NCI-H146 (cell line): Measurements from ENCODE around the gene CLEC4F.

Experiments
- DNase-seq: peaks from one replicate; lab custom pipeline; 2025; lab: John Stamatoyannopoulos, UW

The CLEC4F gene

DNA sequence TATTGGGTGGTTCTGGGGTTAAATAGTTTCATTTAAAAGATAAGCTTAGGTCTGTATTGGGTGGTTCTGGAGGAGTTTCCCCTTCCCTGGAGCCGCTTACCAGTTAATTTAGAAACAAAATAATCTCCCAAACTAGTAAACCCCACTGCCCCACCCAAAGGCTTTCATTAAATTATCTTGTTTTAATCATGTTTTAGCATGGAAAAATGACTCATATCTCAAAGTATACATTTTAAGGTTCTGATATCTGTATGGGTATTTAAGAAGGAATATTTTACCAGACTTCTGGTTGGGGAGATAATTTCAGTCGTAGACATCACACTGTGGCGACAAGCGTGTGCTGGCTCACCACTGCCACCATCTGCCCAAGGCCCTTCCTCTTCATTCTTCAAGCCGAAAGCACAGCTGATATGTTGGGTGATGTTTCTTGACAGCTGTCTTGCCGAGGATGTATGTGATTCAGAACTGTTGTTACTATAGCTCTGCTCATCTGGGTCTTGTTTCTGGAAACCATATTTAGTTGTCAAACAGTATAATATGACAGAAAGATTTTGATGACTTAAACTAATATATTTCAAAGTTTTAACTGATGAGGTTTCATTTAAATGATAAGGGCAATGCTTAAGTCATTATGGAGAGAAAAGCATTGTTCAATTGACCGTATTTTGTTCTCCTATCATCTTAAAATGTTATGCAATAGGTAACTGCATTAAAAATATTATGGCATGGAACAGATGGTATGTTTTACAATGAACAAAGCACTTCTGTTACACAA is 35.1 kb downstream of the CLEC4F start:
- peak; percentile 23 for DNase-seq

DNA sequence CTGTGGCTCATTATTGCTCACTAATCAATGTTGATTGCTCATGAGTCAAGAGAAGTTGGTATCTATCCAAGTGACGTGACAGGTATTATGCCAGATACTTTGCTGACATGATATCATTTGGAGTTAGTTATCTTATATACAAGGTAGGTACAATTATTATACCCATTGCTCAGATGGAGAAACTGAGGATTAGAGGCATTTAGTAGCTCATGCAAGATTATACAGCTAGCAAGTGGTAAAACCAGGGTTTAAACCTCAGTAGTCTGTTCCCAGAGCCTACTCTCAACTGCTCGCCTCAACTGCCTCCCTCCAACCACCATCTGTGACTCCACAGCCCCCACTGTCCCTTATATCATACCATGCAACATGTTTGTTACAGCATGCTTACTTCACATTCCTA is 36.1 kb downstream of the CLEC4F start:
- no peak for DNase-seq

DNA sequence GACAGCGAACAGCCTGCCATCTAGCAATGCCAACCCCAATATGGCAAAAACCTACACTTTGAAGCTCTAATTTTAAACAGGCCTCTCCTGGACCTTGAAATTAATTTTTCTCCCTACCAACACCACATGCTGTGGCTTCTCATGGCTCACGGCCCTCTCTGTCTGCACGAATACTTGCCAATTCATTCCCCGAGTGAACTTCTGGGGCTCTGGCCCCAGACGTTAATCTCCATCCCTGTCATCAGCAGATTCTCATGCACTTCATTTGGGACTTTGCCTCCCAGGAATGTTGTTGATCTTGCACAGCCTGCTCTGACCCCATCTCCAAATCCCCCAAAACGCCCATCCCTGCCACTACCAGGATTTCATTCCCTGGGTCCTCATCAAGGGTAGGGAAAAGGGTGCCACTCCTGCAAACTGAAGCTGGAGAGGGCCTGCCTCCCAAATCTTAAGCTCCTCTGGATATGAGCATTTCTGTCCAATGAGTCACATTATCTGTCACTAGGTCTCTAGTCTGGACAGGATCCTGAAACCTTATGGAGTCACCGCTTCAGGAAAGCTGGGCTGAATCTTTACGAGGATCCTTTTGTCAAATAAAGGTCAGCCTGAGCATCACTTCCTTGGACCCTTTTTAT is 40.4 kb downstream of the CLEC4F start:
- no peak for DNase-seq

DNA sequence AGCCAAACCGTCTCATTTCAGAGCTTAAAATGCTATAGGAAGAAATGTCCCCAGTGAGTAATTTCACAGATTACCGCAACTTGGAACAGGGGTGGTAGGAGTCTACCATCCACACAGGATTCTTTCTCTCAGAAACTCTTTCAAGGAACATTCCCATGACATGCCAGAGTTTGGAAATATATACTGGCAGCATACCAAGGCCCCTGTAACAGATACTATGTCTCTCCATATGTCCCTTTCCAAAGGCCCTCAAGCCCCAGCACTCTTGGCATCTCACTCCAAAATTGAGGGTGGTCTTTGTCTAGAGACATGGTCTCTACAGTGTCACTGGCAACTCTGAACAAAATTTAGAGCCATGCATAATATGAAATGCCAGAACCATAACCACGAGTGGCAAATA is 40.9 kb downstream of the CLEC4F start:
- no peak for DNase-seq

DNA sequence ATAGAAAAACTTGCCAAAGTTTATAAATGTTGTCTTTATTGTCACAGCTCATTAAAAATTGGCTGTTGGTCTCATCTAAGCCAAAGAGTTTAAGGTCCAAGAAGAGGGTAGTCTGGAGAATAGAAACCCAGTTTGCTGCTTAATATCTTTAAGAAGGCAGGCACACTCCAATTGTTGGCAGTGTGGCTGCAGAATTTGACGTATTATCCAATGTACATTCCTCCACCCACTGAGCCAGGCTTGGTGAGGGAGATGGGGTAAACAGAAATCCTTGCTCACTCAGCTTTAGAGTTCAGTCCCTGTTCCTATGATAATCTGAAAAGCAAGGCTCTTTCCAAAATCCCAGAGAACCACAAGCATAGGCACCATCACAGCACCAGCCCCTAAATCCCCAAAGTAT is 41.7 kb downstream of the CLEC4F start:
- DNase-seq, result no peak

DNA sequence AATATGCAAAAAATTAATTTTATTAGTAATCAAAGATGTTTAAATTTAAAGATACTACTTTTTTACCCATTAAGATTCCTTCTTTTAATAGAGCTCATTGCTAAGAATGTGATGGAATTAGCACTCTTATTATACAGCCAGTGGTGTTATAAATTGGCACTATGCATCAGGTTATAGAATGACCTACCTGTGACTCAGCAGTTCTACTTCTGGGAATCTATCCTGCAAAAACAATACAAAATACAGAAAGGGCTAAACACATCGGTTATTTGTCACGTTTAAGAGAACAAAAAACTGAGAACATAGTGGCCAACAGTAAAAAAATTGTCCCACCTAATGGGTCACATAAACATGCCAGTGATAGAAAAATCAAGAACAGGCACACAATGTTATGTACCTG is 42.9 kb downstream of the CLEC4F start:
- no peak for DNase-seq

DNA sequence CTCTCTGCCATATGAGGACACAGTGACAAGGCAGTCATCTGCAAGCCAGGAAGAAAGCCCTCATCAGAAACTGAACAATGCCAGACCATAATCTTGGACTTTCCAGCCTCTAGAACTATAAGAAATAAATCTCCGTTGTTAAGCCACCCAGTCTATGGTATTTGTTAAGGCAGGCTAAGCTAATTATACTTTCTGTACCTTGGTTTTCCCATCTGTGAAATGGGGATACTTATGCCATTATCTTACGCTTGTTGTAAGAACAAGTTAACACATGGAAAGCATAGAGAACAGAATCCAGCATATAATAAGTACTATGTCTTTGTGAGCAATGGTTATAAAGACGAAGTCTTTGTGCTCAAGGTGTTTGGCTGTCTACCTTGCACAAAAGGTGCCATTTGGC is 44.1 kb downstream of the CLEC4F start:
- no peak for DNase-seq

DNA sequence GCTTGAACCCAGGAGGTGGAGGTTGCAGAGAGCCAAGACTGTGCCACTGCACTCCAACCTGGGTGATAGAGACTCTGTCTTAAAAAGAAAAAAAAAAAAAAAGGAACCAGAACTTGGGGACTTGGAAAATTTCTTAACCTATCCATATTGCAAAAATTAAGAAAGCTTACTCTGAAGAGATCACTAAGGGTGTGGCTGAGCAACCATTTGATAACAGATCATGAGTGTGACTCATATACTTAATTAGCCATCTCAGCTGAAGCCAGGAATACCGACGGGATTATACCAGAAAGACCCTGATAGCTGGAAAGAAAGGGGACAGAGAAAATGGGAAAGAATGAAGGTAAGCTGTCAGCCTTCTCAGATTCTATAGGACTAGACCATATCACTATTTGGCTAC is 45.3 kb downstream of the CLEC4F start:
- DNase-seq, result no peak

DNA sequence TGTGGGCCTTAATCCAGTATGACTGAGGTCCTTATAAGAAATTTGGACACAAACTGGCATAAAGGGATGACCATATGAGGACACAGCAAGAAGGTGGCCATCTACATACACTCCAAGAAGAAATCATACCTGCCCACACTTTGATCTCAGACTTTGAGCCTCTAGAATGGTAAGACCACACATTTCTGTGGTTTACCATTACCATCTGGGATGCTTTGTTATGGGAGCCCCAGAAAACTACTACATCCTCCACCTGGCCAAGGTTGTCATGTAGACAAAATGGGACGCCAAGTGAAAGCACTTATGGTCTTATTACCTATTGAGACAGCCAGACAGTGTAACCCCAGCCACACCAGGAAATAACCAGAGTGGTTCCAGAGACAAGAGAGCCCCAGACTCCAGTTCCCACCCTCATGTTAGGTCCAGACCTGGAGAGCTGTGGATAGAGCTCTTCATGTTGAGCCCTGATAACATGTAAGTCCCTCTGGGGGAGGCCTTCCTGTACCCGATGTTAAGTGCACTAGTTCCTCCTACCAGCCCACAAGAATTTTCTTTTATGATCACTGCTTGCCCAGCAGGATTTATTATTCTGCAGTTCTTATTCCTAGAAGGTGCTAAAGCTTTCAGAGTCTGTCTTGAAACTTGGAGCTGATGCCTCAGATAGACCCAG is 47.8 kb downstream of the CLEC4F start:
- no peak for DNase-seq

DNA sequence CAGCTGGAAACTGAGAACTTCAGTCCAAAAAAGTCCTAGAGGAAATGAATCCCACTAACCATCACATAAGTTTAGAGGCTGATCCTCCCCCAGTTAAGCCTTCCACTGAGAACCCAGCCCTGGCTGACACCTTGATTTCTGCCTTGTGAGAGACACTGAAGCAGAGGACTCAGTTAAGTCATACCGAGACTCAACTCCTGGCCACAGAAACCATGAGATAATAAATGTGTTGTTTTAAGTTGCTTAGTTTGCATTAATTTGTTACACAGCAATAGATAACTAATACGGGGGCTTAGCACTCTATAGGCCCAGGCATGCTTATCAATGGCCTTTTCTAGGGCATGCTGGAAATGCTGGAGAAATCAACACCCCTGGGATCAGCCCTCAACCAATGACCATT is 49.0 kb downstream of the CLEC4F start:
- DNase-seq, result no peak

DNA sequence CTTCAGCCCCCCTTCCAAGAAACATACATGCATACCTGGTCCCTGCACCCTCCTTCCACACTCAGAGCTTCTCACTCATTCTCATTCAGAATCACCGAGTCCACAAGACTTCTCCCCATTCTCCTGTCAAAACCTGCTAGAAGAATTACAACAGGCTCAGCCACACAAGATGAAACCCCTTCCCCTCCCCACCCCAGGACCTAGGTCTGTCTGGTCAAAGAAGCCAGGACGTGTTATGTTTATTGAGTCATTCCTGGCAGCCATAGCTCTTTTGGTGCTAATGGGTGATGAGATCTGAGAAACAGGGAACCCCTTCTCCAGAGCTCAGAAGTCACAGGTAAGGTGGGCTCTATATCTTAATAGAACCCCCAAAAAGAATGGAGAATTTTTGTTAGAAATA is 50.9 kb downstream of the CLEC4F start:
- no peak for DNase-seq

DNA sequence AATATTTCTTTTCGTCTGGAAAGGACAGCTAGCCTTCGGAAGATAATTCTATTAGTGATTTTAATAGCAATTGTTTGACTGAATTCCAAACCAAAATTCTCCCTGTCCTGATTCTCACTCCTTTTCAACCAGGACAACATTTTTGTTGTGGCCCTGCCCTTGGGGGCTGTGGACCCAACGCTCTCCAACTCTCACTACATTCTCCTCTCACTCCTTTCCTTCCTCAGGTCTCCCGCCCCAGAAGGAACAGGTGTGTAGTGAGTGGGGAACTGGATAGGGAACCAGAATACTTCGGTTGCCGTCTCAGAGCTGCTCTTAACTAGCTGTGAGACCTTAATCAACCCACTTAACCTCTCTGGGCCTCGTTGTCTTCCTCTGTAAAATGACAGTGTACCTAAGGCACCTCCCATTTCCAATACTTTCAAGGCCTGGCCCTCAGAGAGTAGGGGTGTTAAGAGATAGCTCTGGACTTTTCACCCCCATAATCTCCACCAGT is 51.8 kb downstream of the CLEC4F start:
- DNase-seq, result no peak

DNA sequence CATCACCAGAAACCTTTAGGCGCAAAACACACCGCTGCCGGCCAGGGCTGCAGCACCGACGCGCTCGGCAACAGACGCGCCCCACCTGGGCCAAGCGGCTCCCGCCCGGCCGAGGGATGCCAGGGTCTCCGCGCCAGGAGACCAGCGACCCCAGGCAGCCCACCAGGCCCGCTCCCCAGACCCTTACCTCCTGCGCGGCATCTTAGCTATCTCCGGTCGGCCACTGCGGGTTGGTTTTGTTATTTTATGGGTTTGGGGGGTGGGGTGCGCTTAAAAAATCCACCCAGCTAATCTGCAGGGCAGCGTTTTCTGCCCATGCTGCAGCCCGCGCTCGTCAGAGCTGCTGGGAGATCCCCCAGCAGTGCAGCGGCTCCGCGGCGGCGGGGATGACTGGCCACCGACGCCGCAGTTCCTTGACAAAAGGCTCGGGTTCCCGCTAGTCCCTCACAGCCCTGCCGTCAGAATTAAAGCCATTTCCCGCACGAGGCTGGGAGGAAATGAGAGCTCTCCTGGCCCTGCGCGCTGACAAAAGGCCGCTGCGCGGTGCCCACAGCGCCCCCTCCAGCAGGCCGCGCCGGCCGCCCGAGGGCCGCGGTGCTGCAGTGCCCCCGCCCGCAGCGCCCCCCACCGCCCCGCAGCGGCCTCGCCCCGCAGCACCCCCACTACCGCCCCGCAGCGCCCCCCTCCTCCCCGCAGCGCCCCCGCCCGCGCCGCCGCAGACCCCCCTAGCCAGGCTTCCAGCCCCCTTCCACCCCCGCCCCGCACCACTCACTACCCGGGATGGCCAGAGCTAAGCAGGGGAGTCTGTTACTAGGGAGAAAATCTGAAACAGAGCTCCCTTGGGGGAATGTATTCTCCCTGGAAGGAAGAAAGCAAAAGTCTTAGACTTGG is 52.5 kb downstream of the CLEC4F start, which contains the start of gene ADD2:
Gene ADD2 (minus strand): TSS at position 502 of the 891 bp plus-strand sequence. CDS start 61,792 bp downstream, outside the sequence.
- peak; percentile 81 for DNase-seq

DNA sequence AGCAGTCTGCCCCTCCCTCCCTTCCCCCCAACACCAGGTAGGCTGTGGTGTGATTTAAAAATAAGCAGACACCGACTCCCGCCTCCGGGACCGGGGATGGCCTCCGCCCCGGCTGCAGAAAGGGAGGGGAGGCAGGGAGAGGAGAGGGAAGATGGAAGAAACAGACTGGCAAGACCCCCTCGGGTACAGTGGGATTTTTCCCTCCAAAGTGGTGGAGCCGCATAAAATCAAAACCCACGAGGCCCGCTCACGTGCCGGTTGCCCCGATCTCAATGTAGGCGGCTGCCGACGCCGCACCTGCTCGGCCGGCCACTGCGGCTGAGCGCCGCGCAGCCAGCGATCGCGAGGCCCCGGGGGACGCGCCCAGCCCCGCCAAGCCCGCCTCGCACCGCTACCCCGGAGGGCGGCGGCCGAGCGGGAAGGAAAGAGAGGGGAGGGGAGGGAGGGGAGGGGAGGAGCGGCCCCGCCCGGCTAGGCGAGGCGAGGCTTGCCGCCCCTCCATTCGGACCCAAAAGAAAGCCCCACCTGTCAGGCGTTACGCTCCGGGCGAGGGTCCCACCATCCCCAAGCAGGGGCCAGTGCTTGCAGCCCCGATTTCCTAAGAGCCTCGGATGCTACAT is 53.2 kb downstream of the CLEC4F start:
- DNase-seq, result peak; percentile 88

DNA sequence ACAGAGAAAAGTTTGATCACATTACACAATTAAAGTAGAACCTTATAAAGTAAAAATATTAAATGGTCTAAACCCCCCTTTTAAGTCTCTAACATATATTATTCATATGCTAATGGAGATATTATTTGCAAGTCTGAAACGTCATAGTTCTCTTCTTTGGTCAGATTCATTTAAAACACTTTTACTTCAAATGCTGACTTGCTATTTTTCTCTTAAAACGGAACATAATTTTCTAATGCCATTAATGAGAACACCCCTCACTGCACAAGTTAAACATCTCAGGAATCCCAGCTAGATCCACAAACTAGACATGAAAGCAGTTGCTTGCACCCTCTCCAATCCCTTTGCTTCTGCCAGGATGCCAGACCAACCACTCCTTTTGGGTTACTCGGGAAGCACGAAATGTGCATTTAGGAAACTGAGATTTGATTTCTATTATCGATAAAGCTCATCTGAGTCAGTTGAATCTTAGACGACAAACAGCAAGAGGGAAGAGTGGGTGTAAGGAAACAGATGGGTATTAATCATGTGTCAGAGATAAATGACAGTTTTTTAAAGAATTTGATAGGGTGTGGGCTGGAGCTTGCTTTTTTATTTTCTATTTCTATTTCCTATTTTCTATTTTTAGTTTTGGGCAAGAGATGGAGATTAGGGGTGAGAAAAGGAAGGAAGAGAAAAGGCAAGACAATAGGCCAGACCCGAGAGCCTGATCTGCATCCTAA is 53.9 kb downstream of the CLEC4F start:
- no peak for DNase-seq

DNA sequence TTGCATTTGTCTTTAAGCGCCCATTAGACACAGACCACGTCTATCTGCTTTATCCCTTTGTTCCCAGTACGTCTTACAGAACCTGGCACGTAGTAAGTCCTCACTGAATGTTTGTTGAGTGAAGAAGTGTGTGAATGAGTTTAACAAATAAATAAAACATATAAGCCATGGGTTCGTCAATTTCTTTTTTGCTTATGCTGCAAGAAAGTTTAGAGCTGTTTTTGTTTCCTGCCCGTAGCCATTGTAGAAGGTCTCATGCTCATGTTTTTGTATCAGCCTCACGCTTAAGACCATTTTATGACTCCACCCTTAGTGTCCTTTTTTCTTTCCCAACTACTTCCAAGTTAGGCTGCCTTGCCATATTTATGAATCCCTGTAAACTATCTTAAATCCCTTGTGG is 54.9 kb downstream of the CLEC4F start:
- no peak for DNase-seq

DNA sequence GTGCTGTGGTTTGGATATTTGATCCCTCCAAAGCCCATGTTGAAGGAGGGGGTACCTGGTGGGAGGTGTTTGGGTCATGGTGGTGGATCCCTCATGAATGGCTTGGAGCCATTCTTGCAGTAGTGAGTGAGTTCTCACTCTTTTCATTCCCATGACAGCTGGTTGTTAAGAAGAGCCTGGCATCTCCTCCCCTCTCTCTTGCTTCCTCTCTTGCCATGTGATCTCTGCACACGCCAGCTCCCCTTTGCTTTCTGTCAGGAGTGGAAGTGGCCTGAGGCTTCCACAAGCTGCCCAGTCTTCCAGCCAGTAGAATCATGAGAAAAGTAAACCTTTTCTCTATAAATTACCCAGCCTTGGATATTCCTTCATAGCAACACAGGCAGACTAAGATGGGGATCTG is 61.0 kb downstream of the CLEC4F start:
- DNase-seq, result no peak
